Measurements from ENCODE around the gene APLP1.
A peak's percentile ranks its signal among the peaks of the same experiment; 100 is the strongest.
"Not testable (repeated sequence)": the region's sequence is repeated elsewhere in the genome, so short reads cannot be mapped to it uniquely, and the experiment has no call there.

The APLP1 gene

DNA sequence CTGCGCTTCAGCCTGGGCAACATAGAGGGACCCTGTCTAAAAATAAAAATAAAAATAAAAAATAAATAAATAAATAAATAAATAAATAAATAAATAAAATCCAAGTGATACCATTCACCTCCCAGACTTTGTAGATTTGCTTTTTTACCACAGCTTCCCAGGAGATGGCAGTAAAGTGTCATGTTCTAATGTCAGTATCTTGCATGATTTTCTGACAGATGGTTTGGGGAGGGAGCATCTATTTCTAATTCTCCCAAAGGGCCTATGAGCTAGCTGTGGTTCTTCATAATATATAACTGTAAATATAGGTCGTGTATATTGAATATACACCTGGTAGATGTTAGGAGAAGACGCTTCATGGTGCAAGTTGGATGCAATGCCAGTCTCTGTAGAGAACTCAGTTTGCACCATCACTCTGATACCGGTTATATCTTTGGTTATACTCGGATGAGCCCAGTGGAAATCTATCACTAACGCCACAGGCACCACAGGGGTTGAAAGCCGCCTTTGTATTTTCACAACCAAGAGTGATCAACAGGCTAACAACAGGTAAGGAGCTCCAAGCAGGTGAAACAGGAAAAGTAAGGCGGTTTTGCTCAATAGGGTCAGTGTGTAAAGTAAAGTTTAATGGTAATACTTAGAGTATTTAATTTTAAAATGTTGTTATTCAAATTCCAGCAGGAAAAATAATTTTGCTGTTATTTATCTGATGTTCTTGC, 13.9 kb downstream of the APLP1 start:
- DNase-seq: peak; percentile 75

GRCh38 chr19:35883882-35884281, 15.5 kb downstream of the APLP1 start:
- no peak for DNase-seq

- DNase-seq: no peak
These were observed 16.9 kb downstream of the APLP1 start for GRCh38 chr19:35885225-35885738.

- no peak for DNase-seq
These were observed 17.5 kb downstream of the APLP1 start for GRCh38 chr19:35885904-35886303.

GRCh38 chr19:35887197-35887596, 18.8 kb downstream of the APLP1 start:
- DNase-seq: no peak

DNA sequence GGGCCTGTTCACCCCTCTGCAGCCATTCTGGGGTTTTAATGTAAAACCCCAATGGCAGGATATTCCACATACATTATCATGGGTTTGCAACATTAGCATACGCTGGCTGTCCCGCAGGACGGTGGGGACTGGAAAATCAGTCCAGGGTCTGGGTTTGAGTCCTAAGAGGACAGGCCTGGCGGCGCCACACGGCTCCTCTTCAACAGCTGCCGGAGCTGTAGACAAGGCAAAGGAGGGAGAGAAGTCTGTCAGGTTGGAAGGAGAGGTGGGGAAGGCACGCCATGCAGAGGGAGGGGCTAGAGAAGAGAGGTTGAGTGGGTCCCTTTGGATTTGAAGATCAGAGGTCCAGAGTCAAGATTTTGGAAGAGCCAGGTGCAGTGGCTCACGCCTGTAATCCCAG, 20.0 kb downstream of the APLP1 start:
- DNase-seq: no peak

GRCh38 chr19:35889370-35890112, 21.2 kb downstream of the APLP1 start:
- no peak for DNase-seq

- no peak for DNase-seq
These were observed 21.8 kb downstream of the APLP1 start for GRCh38 chr19:35890113-35890650.

DNA sequence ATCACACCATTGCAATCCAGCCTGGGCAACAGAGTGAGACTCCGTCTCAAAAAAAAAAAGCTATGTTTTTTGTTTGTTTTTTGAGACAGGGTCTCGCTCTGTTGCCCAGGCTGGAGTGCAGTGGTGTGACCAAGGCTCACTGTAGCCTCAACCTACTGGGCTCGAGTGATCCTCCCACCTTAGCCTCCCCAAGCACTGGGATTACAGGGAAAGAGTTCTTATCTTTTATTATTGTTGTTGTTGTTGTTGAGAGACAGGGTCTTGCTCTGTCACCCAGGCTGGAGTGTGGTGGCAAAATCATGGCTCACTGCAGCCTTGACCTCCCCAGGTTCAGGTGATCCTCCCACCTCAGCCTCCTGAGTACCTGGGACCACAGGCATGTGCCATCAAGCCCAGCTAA, 23.4 kb downstream of the APLP1 start:
- DNase-seq: not testable (repeated sequence)

DNA sequence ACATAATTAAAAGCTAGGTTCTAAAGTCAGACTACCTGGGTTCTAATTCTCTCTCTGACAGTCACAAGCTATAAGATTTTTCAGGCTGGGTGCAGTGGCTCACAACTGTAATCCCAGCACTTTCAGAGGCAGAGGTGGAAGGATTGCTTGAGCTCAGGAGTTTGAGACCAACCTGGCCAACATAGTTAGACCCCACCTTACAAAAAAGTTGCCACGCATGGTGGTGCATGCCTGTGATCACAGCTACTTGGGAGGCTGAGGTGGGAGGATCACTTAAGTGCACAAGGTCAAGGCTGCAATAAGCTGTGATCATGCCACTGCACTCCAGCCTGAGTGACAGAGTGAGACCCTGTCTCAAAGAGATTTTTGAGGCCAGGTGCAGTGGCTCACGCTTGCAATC, 26.0 kb downstream of the APLP1 start:
- DNase-seq: no peak

DNA sequence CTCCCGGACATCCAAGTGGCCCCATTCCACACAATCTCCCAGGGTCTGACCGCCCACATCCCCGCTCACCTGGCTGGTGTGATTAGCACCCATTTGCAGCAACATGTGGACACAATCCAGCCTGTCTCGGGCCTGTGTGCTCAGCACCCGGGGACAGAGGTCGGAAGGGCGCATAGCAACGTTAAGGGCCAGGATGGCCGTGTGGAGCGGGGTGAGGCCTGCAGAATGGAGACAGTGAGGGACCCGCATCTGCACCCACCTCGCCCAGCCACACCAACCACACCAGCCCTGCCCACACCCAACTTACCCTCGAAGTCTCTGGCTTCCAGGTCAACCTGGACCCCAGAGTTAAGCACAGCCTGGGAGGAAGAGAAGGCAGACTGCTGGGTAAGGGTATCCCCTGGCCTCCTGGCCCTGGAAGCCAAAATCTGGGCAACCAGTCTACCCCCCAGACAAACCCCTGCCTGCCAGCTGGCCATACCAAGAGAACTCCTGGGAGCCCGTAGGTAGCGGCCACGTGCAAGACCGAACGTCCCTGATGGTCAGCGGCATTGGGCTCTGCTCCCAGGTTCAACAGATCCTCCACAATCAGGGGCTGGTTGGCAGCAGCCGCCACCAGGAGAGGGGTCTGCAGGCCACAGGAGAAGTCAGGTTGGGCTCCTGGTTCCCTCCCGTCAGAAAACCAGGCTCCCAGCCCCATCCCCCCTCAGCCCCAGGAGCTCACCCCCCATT, 27.7 kb downstream of the APLP1 start:
- no peak for DNase-seq

DNA sequence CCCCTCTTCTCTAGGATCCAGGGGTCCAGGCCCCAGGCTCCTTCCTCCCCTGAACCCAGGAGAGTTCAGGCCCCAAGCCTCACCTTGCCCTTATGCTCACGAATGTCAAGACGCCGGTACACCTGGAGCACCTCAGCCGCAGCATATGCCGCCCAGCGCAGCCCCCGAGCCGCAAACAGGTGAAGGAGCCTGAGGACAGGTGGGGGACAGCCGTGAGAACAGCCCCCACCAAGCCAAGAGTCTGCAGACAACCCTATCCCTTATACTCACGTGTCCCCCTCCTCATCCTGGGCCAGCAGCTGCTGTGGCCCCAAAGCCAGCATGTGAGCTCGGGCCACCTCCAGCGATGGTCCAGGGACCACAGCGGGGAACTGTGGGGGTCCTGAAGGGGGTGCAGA, 28.3 kb downstream of the APLP1 start:
- no peak for DNase-seq

DNA sequence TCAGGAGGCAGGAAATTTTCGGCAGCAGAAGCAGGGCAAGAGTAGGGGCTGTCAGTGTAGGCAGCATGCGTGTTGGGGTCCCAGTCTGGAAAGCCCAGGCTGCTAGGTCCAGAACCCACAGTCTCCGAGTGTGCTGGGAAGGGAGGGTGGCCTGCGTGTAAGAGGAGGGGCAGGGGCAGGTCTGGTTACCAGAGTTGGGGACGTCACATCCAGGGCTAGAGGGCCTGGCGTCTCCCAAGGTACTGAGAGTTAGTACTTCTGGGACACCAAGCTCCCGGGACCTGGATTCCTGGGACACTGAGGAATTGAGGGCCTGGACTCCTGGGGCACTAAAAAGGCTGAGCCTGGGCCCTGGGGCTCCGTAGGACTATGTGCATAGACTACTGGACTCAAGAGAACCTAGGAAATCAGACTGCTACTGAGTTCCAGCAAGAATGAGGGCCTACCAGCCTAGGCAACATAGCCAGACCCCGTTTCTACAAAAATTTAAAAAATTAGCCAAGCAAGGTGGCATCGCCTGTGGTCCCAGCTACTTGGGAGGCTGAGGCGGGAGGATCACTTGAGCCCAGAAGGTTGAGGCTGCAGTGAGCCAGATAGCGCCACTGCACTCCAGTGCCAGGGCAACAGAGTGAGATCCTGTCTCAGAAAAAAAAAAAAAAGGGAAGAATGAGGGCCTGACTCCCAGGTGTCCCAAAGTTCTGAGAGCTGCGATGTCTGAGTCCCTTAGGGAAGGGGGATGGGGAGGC, 29.5 kb downstream of the APLP1 start:
- no peak for DNase-seq

DNA sequence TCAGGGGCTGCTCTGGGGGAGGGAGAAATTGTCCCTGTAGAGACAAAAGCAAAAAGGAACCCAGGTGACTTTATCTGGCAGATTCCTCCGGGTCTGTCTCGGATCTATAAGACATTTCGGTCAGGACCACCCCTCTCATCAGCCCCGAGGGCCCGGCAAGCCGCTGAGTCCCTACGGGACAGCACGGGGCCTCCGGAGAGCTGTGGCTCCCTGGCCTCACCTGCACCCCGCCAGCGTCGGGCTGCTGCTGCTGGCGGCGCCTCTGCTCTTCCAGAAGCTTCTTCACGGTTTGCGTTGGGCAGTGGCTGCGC, 30.1 kb downstream of the APLP1 start:
- DNase-seq: no peak

DNA sequence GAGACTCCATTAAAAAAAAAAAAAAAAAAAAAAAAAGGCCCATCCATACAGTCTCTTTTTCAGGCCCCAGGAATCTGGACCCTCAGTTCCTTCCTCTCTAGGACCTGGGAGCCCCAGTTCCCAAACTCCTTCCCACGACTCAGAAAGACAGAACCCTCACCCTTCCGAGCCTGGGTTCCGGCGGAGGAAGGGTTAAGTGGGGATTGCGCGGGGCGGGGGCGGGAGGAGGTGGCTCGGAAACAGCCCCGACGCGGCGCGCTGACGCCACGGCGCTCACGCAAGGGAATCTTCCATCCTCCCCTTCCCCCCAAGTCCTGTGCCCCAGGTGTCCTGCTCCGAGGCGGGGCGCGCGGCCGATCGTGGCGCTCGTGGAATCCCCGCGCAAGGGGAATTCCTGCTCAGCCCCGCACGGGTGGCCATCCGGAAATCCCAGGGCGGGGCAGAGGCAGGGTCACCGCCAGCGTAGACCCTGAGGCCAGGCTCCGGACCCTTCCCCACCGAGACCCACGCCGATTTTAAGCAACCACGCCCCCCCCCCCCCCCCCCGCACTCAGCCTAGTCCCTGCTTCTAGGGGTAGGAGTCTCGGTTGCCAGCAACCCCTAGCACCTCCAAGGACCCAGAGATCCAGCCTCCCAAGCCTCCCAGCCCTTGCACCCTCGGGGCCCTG, 31.3 kb downstream of the APLP1 start:
- DNase-seq: peak; percentile 75

- DNase-seq: peak; percentile 66
These were observed 32.8 kb downstream of the APLP1 start for GRCh38 chr19:35901055-35901644.

GRCh38 chr19:35901854-35902661, 33.7 kb downstream of the APLP1 start, which contains the start of gene HCST:
Gene HCST (plus strand): TSS chr19:35902529. CDS start chr19:35902594, 65 bp downstream.
- peak; percentile 36 for DNase-seq

GRCh38 chr19:35902870-35903475, 34.6 kb downstream of the APLP1 start:
- no peak for DNase-seq

- peak; percentile 73 for DNase-seq
These were observed 35.3 kb downstream of the APLP1 start for GRCh38 chr19:35903550-35904179.
